ENCODE results near the gene BMP6.
A peak's percentile ranks its signal among the peaks of the same experiment; 100 is the strongest.

Gene BMP6

GRCh38 chr6:7737867-7738266 lies 12.0 kb downstream of the BMP6 start:
- Histone ChIP-seq H3K4me1 (ENCODE audit: control insufficient read depth in 1 of 2, insufficient read depth in 2 of 2, low read length in 2 of 2) (no peaks in the 10 kb centered on the region), H3K79me1 (ENCODE audit: low read length) (no peaks in the 10 kb centered on the region), H3K9ac (ENCODE audit: low read length) (no peak overlapping the region), H3K18ac (ENCODE audit: low read length) (no peak overlapping the region), H2AFZ (ENCODE audit: insufficient read depth, low read length, poor library complexity) (no peak overlapping the region), H3K14ac (ENCODE audit: low read length) (no peak overlapping the region), H3K23ac (ENCODE audit: low read length) (no peak overlapping the region), H2BK120ac (ENCODE audit: insufficient read depth, low read length, poor library complexity) (no peak overlapping the region), H3K27me3 (ENCODE audit: insufficient read depth, low read length) (no peaks in the 10 kb centered on the region), H3K4me3 (ENCODE audit: low read depth, low read length) (no peak overlapping the region), H4K91ac (ENCODE audit: low read depth, low read length) (no peak overlapping the region), H3K4ac (ENCODE audit: low read depth, low read length) (no peak overlapping the region), H4K12ac (ENCODE audit: low read depth, low read length) (no peak overlapping the region), H4K8ac (ENCODE audit: low read depth, low read length) (no peak overlapping the region), H3K36me3 (ENCODE audit: control insufficient read depth in 1 of 2, insufficient read depth in 2 of 2, low read length in 2 of 2) (no peaks in the 10 kb centered on the region), H3K27ac (ENCODE audit: low read depth, low read length) (no peak overlapping the region), H2BK12ac (ENCODE audit: low read length) (no peak overlapping the region), H3K4me2 (ENCODE audit: low read length) (no peak overlapping the region), H2AK5ac (ENCODE audit: low read length) (no peak overlapping the region), H3K9me3 (ENCODE audit: insufficient read depth, low read depth, low read length) (no peaks in the 10 kb centered on the region), H2BK5ac (ENCODE audit: low read depth, low read length, poor library complexity) (no peak overlapping the region), H3K79me2 (ENCODE audit: control insufficient read depth, insufficient read depth, low read length, poor library complexity) (no peaks in the 10 kb centered on the region)
- no CpG with 5 or more reads among the region's 2 CpGs for WGBS (ENCODE audit: extremely low coverage, insufficient coverage, insufficient read length)
- DNase-seq = no peak

- Histone ChIP-seq H3K9me3 (ENCODE audit: insufficient read depth, low read depth, low read length) (no peaks in the 10 kb centered on the region), H2AK5ac (ENCODE audit: low read length) (no peak overlapping the region), H3K79me1 (ENCODE audit: low read length) (no peaks in the 10 kb centered on the region), H4K8ac (ENCODE audit: low read depth, low read length) (no peak overlapping the region), H3K4me1 (ENCODE audit: control insufficient read depth in 1 of 2, insufficient read depth in 2 of 2, low read length in 2 of 2) (no peaks in the 10 kb centered on the region), H3K36me3 (ENCODE audit: control insufficient read depth in 1 of 2, insufficient read depth in 2 of 2, low read length in 2 of 2) (no peaks in the 10 kb centered on the region), H3K27ac (ENCODE audit: low read depth, low read length) (no peak overlapping the region), H2AFZ (ENCODE audit: insufficient read depth, low read length, poor library complexity) (no peak overlapping the region), H3K79me2 (ENCODE audit: control insufficient read depth, insufficient read depth, low read length, poor library complexity) (no peaks in the 10 kb centered on the region), H3K14ac (ENCODE audit: low read length) (no peak overlapping the region), H2BK12ac (ENCODE audit: low read length) (no peak overlapping the region), H4K12ac (ENCODE audit: low read depth, low read length) (no peak overlapping the region), H3K4me2 (ENCODE audit: low read length) (no peak overlapping the region), H3K27me3 (ENCODE audit: insufficient read depth, low read length) (no peaks in the 10 kb centered on the region), H3K18ac (ENCODE audit: low read length) (no peak overlapping the region), H3K23ac (ENCODE audit: low read length) (no peak overlapping the region), H2BK5ac (ENCODE audit: low read depth, low read length, poor library complexity) (no peak overlapping the region), H3K9ac (ENCODE audit: low read length) (no peak overlapping the region), H3K4me3 (ENCODE audit: low read depth, low read length) (no peak overlapping the region), H3K4ac (ENCODE audit: low read depth, low read length) (no peak overlapping the region), H4K91ac (ENCODE audit: low read depth, low read length) (no peak overlapping the region), H2BK120ac (ENCODE audit: insufficient read depth, low read length, poor library complexity) (no peak overlapping the region)
- DNase-seq = no peak
- WGBS (ENCODE audit: extremely low coverage, insufficient coverage, insufficient read length) = no CpG with 5 or more reads among the region's 10 CpGs
Measured at GRCh38 chr6:7742223-7742785, 16.4 kb downstream of the BMP6 start.

GRCh38 chr6:7745942-7746341 lies 20.0 kb downstream of the BMP6 start:
- no peak overlapping the region for H4K91ac ChIP-seq (ENCODE audit: low read depth, low read length)
- no peaks in the 10 kb centered on the region for H3K79me1 ChIP-seq (ENCODE audit: low read length)
- no peak overlapping the region for H3K27ac ChIP-seq (ENCODE audit: low read depth, low read length)
- no peak overlapping the region for H3K14ac ChIP-seq (ENCODE audit: low read length)
- no peak overlapping the region for H2BK12ac ChIP-seq (ENCODE audit: low read length)
- H3K4me1 ChIP-seq (ENCODE audit: control insufficient read depth in 1 of 2, insufficient read depth in 2 of 2, low read length in 2 of 2) = no peaks in the 10 kb centered on the region
- no peaks in the 10 kb centered on the region for H3K9me3 ChIP-seq (ENCODE audit: insufficient read depth, low read depth, low read length)
- no peak overlapping the region for H2AK5ac ChIP-seq (ENCODE audit: low read length)
- H4K8ac ChIP-seq (ENCODE audit: low read depth, low read length) = no peak overlapping the region
- H2BK120ac ChIP-seq (ENCODE audit: insufficient read depth, low read length, poor library complexity) = no peak overlapping the region
- no peak overlapping the region for H3K23ac ChIP-seq (ENCODE audit: low read length)
- DNase-seq = peak; percentile 70 to 83
- no peak overlapping the region for H4K12ac ChIP-seq (ENCODE audit: low read depth, low read length)
- no peak overlapping the region for H3K4me2 ChIP-seq (ENCODE audit: low read length)
- H2BK5ac ChIP-seq (ENCODE audit: low read depth, low read length, poor library complexity) = no peak overlapping the region
- H3K36me3 ChIP-seq (ENCODE audit: control insufficient read depth in 1 of 2, insufficient read depth in 2 of 2, low read length in 2 of 2) = no peaks in the 10 kb centered on the region
- no peak overlapping the region for H3K4me3 ChIP-seq (ENCODE audit: low read depth, low read length)
- no peak overlapping the region for H2AFZ ChIP-seq (ENCODE audit: insufficient read depth, low read length, poor library complexity)
- WGBS (ENCODE audit: extremely low coverage, insufficient coverage, insufficient read length) = no CpG with 5 or more reads among the region's 10 CpGs
- no peak overlapping the region for H3K4ac ChIP-seq (ENCODE audit: low read depth, low read length)
- no peak overlapping the region for H3K18ac ChIP-seq (ENCODE audit: low read length)
- H3K79me2 ChIP-seq (ENCODE audit: control insufficient read depth, insufficient read depth, low read length, poor library complexity) = no peaks in the 10 kb centered on the region
- no peak overlapping the region for H3K9ac ChIP-seq (ENCODE audit: low read length)
- no peaks in the 10 kb centered on the region for H3K27me3 ChIP-seq (ENCODE audit: insufficient read depth, low read length)

DNA sequence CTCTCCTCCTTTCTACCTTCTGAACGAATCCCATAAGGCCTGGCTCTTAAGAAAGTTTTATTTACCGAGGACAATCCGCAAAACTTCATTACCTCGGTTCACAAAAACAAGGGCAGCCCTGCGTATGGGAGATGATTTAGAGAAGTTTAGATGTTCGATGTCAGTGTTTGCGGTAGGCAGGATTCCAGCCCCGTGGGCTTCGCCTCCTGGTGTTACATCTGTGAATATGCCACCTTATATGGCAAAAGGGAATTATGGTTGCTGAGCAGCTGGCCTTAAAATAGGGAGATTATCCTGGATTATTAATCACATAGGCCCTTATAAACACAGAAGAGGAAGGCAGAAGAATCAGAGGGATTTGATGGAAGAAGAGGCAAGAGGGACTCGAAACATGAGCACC lies 21.1 kb downstream of the BMP6 start:
- H3K79me1 ChIP-seq (ENCODE audit: low read length) = no peaks in the 10 kb centered on the region
- no peak overlapping the region for H4K12ac ChIP-seq (ENCODE audit: low read depth, low read length)
- no peak for DNase-seq
- H3K27ac ChIP-seq (ENCODE audit: low read depth, low read length) = no peak overlapping the region
- H3K18ac ChIP-seq (ENCODE audit: low read length) = no peak overlapping the region
- H2AK5ac ChIP-seq (ENCODE audit: low read length) = no peak overlapping the region
- WGBS (ENCODE audit: extremely low coverage, insufficient coverage, insufficient read length) = no CpG with 5 or more reads among the region's 10 CpGs
- H3K27me3 ChIP-seq (ENCODE audit: insufficient read depth, low read length) = no peaks in the 10 kb centered on the region
- H4K91ac ChIP-seq (ENCODE audit: low read depth, low read length) = no peak overlapping the region
- no peak overlapping the region for H3K4ac ChIP-seq (ENCODE audit: low read depth, low read length)
- no peak overlapping the region for H3K4me2 ChIP-seq (ENCODE audit: low read length)
- no peak overlapping the region for H2AFZ ChIP-seq (ENCODE audit: insufficient read depth, low read length, poor library complexity)
- no peaks in the 10 kb centered on the region for H3K4me1 ChIP-seq (ENCODE audit: control insufficient read depth in 1 of 2, insufficient read depth in 2 of 2, low read length in 2 of 2)
- H2BK120ac ChIP-seq (ENCODE audit: insufficient read depth, low read length, poor library complexity) = no peak overlapping the region
- no peak overlapping the region for H2BK5ac ChIP-seq (ENCODE audit: low read depth, low read length, poor library complexity)
- H2BK12ac ChIP-seq (ENCODE audit: low read length) = no peak overlapping the region
- no peaks in the 10 kb centered on the region for H3K9me3 ChIP-seq (ENCODE audit: insufficient read depth, low read depth, low read length)
- H3K23ac ChIP-seq (ENCODE audit: low read length) = no peak overlapping the region
- H4K8ac ChIP-seq (ENCODE audit: low read depth, low read length) = no peak overlapping the region
- no peak overlapping the region for H3K14ac ChIP-seq (ENCODE audit: low read length)
- no peak overlapping the region for H3K4me3 ChIP-seq (ENCODE audit: low read depth, low read length)
- no peaks in the 10 kb centered on the region for H3K79me2 ChIP-seq (ENCODE audit: control insufficient read depth, insufficient read depth, low read length, poor library complexity)
- no peaks in the 10 kb centered on the region for H3K36me3 ChIP-seq (ENCODE audit: control insufficient read depth in 1 of 2, insufficient read depth in 2 of 2, low read length in 2 of 2)
- no peak overlapping the region for H3K9ac ChIP-seq (ENCODE audit: low read length)

Data from trophoblast cell (in vitro differentiated cells and primary cell).